ENCODE measurements around the gene CSNK1G3. TPM values are rescaled to one million over a fixed set of nuclear protein-coding genes. Genes with fewer than 3 reads are reported as not detected.
"Not testable (repeated sequence)": the region's sequence is repeated elsewhere in the genome, so short reads cannot be mapped to it uniquely, and the experiment has no call there.

CSNK1G3 gene
- total and polyA plus RNA-seq, 2 of the 4 experiments (the other 2 are of a cell fraction), result 16.4 to 26.2 TPM

DNA sequence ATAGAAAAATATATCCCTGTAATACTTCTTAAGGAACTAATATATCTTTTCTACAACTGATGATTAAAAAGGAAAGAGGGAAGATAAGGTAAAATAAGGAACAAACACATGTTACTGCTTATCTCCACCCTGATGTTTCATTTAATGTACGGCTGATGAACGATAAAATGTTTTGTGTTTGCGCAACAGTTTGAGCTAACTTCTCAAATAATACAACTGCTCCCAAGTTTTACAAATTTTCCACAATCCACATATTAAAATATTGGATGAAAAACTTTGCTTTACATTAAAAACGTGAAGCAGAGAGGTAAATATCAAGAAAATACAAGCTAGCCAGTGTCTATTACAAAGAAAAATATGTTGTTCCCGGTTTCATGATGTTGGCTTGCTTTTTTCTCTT lies 21.0 kb upstream of the CSNK1G3 start:
- Histone ChIP-seq H3K4me1 (ENCODE audit: control insufficient read depth, insufficient read depth, low read length) (peaks cover 7% of the 10 kb centered on the region), H4K91ac (ENCODE audit: insufficient read depth, low read depth, low read length) (no peak overlapping the region), H4K20me1 (ENCODE audit: insufficient read depth, low read length) (no peaks in the 10 kb centered on the region), H4K5ac (ENCODE audit: low read depth, low read length) (no peak overlapping the region), H3K4me3 (ENCODE audit: insufficient read depth, low read depth, low read length) (no peak overlapping the region), H3K4ac (ENCODE audit: low read depth, low read length) (no peak overlapping the region), H4K8ac (ENCODE audit: low read depth in 2 of 2, low read length in 2 of 2) (no peak overlapping the region), H3K18ac (ENCODE audit: low read depth, low read length) (no peak overlapping the region), H2BK5ac (ENCODE audit: low read depth, low read length, poor library complexity, severe bottlenecking) (no peak overlapping the region), H2AFZ (replicated peaks; ENCODE audit: low read length, poor library complexity) (no peak overlapping the region), H3K23ac (ENCODE audit: low read depth, low read length) (no peak overlapping the region), H3K9ac (ENCODE audit: low read depth, low read length) (no peak overlapping the region), H3K79me1 (ENCODE audit: low read depth in 1 of 2, low read length in 2 of 2) (no peaks in the 10 kb centered on the region), H3K9me1 (ENCODE audit: insufficient read depth, low read length) (no peaks in the 10 kb centered on the region), H2AK5ac (ENCODE audit: low read depth, low read length) (no peak overlapping the region), H3K27me3 (ENCODE audit: control insufficient read depth, insufficient read depth, low read length) (peaks cover 3% of the 10 kb centered on the region; the same call in 1 of the 2 replicates), H3K56ac (ENCODE audit: extremely low read depth, insufficient read depth, low read length) (no peak overlapping the region), H2BK20ac (ENCODE audit: low read depth, low read length) (no peak overlapping the region), H3K27ac (ENCODE audit: insufficient read depth, low read length) (no peak overlapping the region), H3K9me3 (ENCODE audit: control insufficient read depth, insufficient read depth, low read length) (no peaks in the 10 kb centered on the region), H3K14ac (replicated peaks; ENCODE audit: low read depth, low read length) (no peak overlapping the region), H3K4me2 (ENCODE audit: low read depth, low read length) (no peak overlapping the region), H2AK9ac (replicated peaks; ENCODE audit: low read depth, low read length, poor library complexity) (no peak overlapping the region), H2BK120ac (ENCODE audit: low read depth, low read length) (no peak overlapping the region), H3K36me3 (ENCODE audit: control insufficient read depth, insufficient read depth, low read length) (no peaks in the 10 kb centered on the region), H2BK15ac (ENCODE audit: low read depth, low read length) (no peak overlapping the region)
- intact Hi-C loops (cut with micrococcal nuclease), result no loop called here
- CTCF ChIA-PET, result no interaction called here
- BruUV-seq (replicated peaks), result no TSS peak
- DNase-seq (no peak), ATAC-seq (ENCODE audit: low read depth) (no peak)
- dilution Hi-C loops (cut with HindIII; ENCODE audit: low sequenced_read_pairs, unreplicated experiment), result no loop called here
- WGBS, 2 experiments (ENCODE audit: extremely low coverage in 2 of 2, insufficient read length in 1 of 2), result no CpG with 5 or more reads among the region's 5 CpGs
- POLR2A ChIA-PET (ENCODE audit: unreplicated experiment), result no interaction called here
- peak; percentile 64 for TF ChIP-seq CEBPB (IDR thresholded peaks at IDR 0.05; ENCODE audit: low read depth, low read length)
- no peak for TF ChIP-seq SMC3 (IDR thresholded peaks at IDR 0.05; ENCODE audit: low read depth, low read length)
- in situ Hi-C loops (cut with MboI; ENCODE audit: low sequenced_read_pairs), result no loop called here

DNA sequence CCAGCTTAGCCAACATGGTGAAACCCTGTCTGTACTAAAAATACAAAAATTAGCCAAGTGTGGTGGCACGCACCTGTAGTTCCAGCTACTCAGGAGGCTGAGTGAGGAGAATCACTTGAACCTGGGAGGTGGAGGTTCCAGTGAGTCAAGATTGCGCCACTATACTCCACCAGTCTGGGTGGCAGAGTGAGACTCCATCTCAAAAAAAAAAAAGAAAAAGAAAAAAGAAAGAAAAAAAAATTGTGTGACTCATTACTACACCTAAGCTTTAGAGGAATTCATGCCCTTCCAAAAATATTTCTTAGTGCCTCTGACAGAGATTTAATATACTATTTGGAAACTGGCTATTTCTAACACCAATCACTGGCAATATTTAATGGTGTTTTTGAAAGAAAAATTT lies 16.8 kb upstream of the CSNK1G3 start:
- H4K5ac ChIP-seq (ENCODE audit: low read depth, low read length); in situ Hi-C loops (cut with MboI; ENCODE audit: low sequenced_read_pairs); H3K18ac ChIP-seq (ENCODE audit: low read depth, low read length); POLR2A ChIA-PET (ENCODE audit: unreplicated experiment); H3K23ac ChIP-seq (ENCODE audit: low read depth, low read length); dilution Hi-C loops (cut with HindIII; ENCODE audit: low sequenced_read_pairs, unreplicated experiment); H2BK20ac ChIP-seq (ENCODE audit: low read depth, low read length); H3K4me1 ChIP-seq (ENCODE audit: control insufficient read depth, insufficient read depth, low read length); H4K8ac ChIP-seq (ENCODE audit: low read depth in 2 of 2, low read length in 2 of 2); H3K9ac ChIP-seq (ENCODE audit: low read depth, low read length); H3K27ac ChIP-seq (ENCODE audit: insufficient read depth, low read length); H3K9me1 ChIP-seq (ENCODE audit: insufficient read depth, low read length); H3K4me2 ChIP-seq (ENCODE audit: low read depth, low read length); H3K56ac ChIP-seq (ENCODE audit: extremely low read depth, insufficient read depth, low read length); H3K9me3 ChIP-seq (ENCODE audit: control insufficient read depth, insufficient read depth, low read length); intact Hi-C loops (cut with micrococcal nuclease); H4K91ac ChIP-seq (ENCODE audit: insufficient read depth, low read depth, low read length); H2BK5ac ChIP-seq (ENCODE audit: low read depth, low read length, poor library complexity, severe bottlenecking); H2AK9ac ChIP-seq (replicated peaks; ENCODE audit: low read depth, low read length, poor library complexity); H2AFZ ChIP-seq (replicated peaks; ENCODE audit: low read length, poor library complexity); H2BK120ac ChIP-seq (ENCODE audit: low read depth, low read length); H3K4ac ChIP-seq (ENCODE audit: low read depth, low read length); H3K36me3 ChIP-seq (ENCODE audit: control insufficient read depth, insufficient read depth, low read length); H3K14ac ChIP-seq (replicated peaks; ENCODE audit: low read depth, low read length); H3K4me3 ChIP-seq (ENCODE audit: insufficient read depth, low read depth, low read length); H2BK15ac ChIP-seq (ENCODE audit: low read depth, low read length); H3K79me1 ChIP-seq (ENCODE audit: low read depth in 1 of 2, low read length in 2 of 2); DNase-seq; BruUV-seq (replicated peaks); H3K27me3 ChIP-seq (ENCODE audit: control insufficient read depth, insufficient read depth, low read length); H2AK5ac ChIP-seq (ENCODE audit: low read depth, low read length); H4K20me1 ChIP-seq (ENCODE audit: insufficient read depth, low read length); ATAC-seq (ENCODE audit: low read depth): not testable (repeated sequence)
- WGBS, 2 experiments (ENCODE audit: extremely low coverage in 2 of 2, insufficient read length in 1 of 2), result no CpG with 5 or more reads among the region's 2 CpGs
- CTCF ChIA-PET, result interaction anchor here (1.1 kb wide), 1 partner anchor 8 kb away, joined by 3 read pairs; no protein-coding TSS in a partner anchor

Data from IMR-90 (cell line).